ENCODE results near the gene LHPP.

GRCh38 chr10:124649214-124649613 is 187.6 kb downstream of the LHPP start:
- TF ChIP-seq CTCF (IDR thresholded peaks at IDR 0.05; ENCODE audit: insufficient read depth, low read length) = no peak
- TF ChIP-seq GABPA (IDR thresholded peaks at IDR 0.05; ENCODE audit: low read depth) = no peak
- no peak for TF ChIP-seq POLR2AphosphoS5 (IDR thresholded peaks at IDR 0.05; ENCODE audit: low read depth)
